T-helper 2 cell treated with Interferon-gamma antibody and Interleukin-4, amounts not matched to agents 5 μg/mL and 100 μg/mL, for 36 hours (primary cell): ENCODE results near the gene CAMLG.
"Not testable (repeated sequence)": the region's sequence is repeated elsewhere in the genome, so short reads cannot be mapped to it uniquely, and the experiment has no call there.

Experiments used
- DNase-seq: peaks from one replicate; pipeline ENCODE4 v3.0.0; 2021; ENCODE audit warnings: low spot score
- H3K27ac Mint-ChIP-seq: one replicate; pipeline ENCODE4 v1.8.0; 2021; ENCODE audit warnings: mild to moderate bottlenecking, mixed read lengths
- H3K27me3 Mint-ChIP-seq: one replicate; pipeline ENCODE4 v1.8.0; 2021; ENCODE audit warnings: low read depth, mixed read lengths
- H3K36me3 Mint-ChIP-seq: one replicate; pipeline ENCODE4 v1.8.0; 2021; ENCODE audit warnings: low read depth, mixed read lengths
- H3K4me1 Mint-ChIP-seq: one replicate; pipeline ENCODE4 v1.8.0; 2021; ENCODE audit warnings: low read depth, mixed read lengths
- H3K4me3 Mint-ChIP-seq: one replicate; pipeline ENCODE4 v1.8.0; 2022; ENCODE audit warnings: mild to moderate bottlenecking, moderate library complexity, mixed read lengths
- H3K9me3 Mint-ChIP-seq: one replicate; pipeline ENCODE4 v1.8.0; 2021; ENCODE audit warnings: mixed read lengths

The CAMLG gene

GRCh38 chr5:134749415-134749814, 11.1 kb downstream of the CAMLG start:
- Mint-ChIP-seq H3K4me1 (no peaks in the 10 kb centered on the region), H3K4me3 (no peak overlapping the region), H3K27ac (no peak overlapping the region), H3K9me3 (no peaks in the 10 kb centered on the region), H3K36me3 (peaks cover 5% of the 10 kb centered on the region), H3K27me3 (no peaks in the 10 kb centered on the region)
- DNase-seq: no peak

- Mint-ChIP-seq H3K36me3 (peaks cover 12% of the 10 kb centered on the region), H3K4me1 (peaks cover 28% of the 10 kb centered on the region), H3K27ac (peak overlapping the region; percentile 94), H3K4me3 (peak overlapping the region; percentile 98), H3K27me3 (no peaks in the 10 kb centered on the region), H3K9me3 (no peaks in the 10 kb centered on the region)
- DNase-seq: no peak
Measured at GRCh38 chr5:134758176-134758503, 19.8 kb downstream of the CAMLG start.

GRCh38 chr5:134758504-134759341, 20.4 kb downstream of the CAMLG start, which contains the start of gene DDX46:
TSS of gene DDX46 (plus strand) at chr5:134758779. CDS start at chr5:134758939, 160 bp downstream.
- H3K4me3 Mint-ChIP-seq: peak within 1 kb of the TSS; percentile 98

GRCh38 chr5:134767528-134768291, 29.4 kb downstream of the CAMLG start:
- H3K27ac Mint-ChIP-seq, H3K9me3 Mint-ChIP-seq, H3K4me1 Mint-ChIP-seq, H3K27me3 Mint-ChIP-seq, DNase-seq, H3K4me3 Mint-ChIP-seq: not testable (repeated sequence)
- H3K36me3 Mint-ChIP-seq: peaks cover 36% of the 10 kb centered on the region

More at GRCh38 chr5:134758504-134759341, 20.4 kb downstream of the CAMLG start, which contains the start of gene DDX46:
- peak; percentile 95 for DNase-seq
- peaks cover 28% of the 10 kb centered on the region for H3K4me1 Mint-ChIP-seq
- H3K27ac Mint-ChIP-seq: peak within 1 kb of the TSS; percentile 94
- no peaks in the 10 kb centered on the region for H3K27me3 Mint-ChIP-seq
- H3K9me3 Mint-ChIP-seq: no peaks in the 10 kb centered on the region
- H3K36me3 Mint-ChIP-seq: peaks cover 15% of the 10 kb centered on the region

GRCh38 chr5:134769206-134769605, 30.9 kb downstream of the CAMLG start:
- Mint-ChIP-seq H3K36me3 (peaks cover 31% of the 10 kb centered on the region), H3K27me3 (no peaks in the 10 kb centered on the region), H3K4me1 (no peaks in the 10 kb centered on the region), H3K9me3 (no peaks in the 10 kb centered on the region), H3K4me3 (no peak overlapping the region), H3K27ac (no peak overlapping the region)
- DNase-seq: no peak

- H3K4me1 Mint-ChIP-seq: no peaks in the 10 kb centered on the region
- peaks cover 44% of the 10 kb centered on the region for H3K36me3 Mint-ChIP-seq
- no peak for DNase-seq
Measured at GRCh38 chr5:134772461-134773125, 34.2 kb downstream of the CAMLG start.

GRCh38 chr5:134777366-134777765, 39.0 kb downstream of the CAMLG start:
- Mint-ChIP-seq H3K9me3 (no peaks in the 10 kb centered on the region), H3K27me3 (no peaks in the 10 kb centered on the region), H3K4me1 (no peaks in the 10 kb centered on the region), H3K27ac (no peak overlapping the region), H3K36me3 (peaks cover 49% of the 10 kb centered on the region), H3K4me3 (no peak overlapping the region)
- no peak for DNase-seq

More at GRCh38 chr5:134772461-134773125, 34.2 kb downstream of the CAMLG start:
- no peak overlapping the region for H3K4me3 Mint-ChIP-seq
- no peaks in the 10 kb centered on the region for H3K9me3 Mint-ChIP-seq
- no peak overlapping the region for H3K27ac Mint-ChIP-seq
- H3K27me3 Mint-ChIP-seq: no peaks in the 10 kb centered on the region

GRCh38 chr5:134784241-134784920, 46.0 kb downstream of the CAMLG start:
- no peaks in the 10 kb centered on the region for H3K9me3 Mint-ChIP-seq
- peaks cover 55% of the 10 kb centered on the region for H3K36me3 Mint-ChIP-seq
- no peak overlapping the region for H3K27ac Mint-ChIP-seq
- no peak overlapping the region for H3K4me3 Mint-ChIP-seq
- H3K27me3 Mint-ChIP-seq: no peaks in the 10 kb centered on the region
- H3K4me1 Mint-ChIP-seq: no peaks in the 10 kb centered on the region
- no peak for DNase-seq

GRCh38 chr5:134784946-134785620, 46.7 kb downstream of the CAMLG start:
- Mint-ChIP-seq H3K36me3 (peaks cover 55% of the 10 kb centered on the region), H3K27ac (no peak overlapping the region), H3K9me3 (no peaks in the 10 kb centered on the region), H3K4me3 (no peak overlapping the region), H3K4me1 (no peaks in the 10 kb centered on the region), H3K27me3 (no peaks in the 10 kb centered on the region)
- no peak for DNase-seq

GRCh38 chr5:134787692-134788091, 49.3 kb downstream of the CAMLG start:
- peaks cover 60% of the 10 kb centered on the region for H3K36me3 Mint-ChIP-seq
- DNase-seq: no peak
- no peaks in the 10 kb centered on the region for H3K4me1 Mint-ChIP-seq
- H3K27ac Mint-ChIP-seq: no peak overlapping the region
- H3K9me3 Mint-ChIP-seq: no peaks in the 10 kb centered on the region
- no peaks in the 10 kb centered on the region for H3K27me3 Mint-ChIP-seq
- H3K4me3 Mint-ChIP-seq: no peak overlapping the region

GRCh38 chr5:134791580-134791979, 53.2 kb downstream of the CAMLG start:
- no peak overlapping the region for H3K4me3 Mint-ChIP-seq
- H3K9me3 Mint-ChIP-seq: no peaks in the 10 kb centered on the region
- H3K27me3 Mint-ChIP-seq: no peaks in the 10 kb centered on the region
- H3K27ac Mint-ChIP-seq: no peak overlapping the region
- H3K4me1 Mint-ChIP-seq: no peaks in the 10 kb centered on the region
- peaks cover 67% of the 10 kb centered on the region for H3K36me3 Mint-ChIP-seq
- DNase-seq: no peak

GRCh38 chr5:134792286-134792685, 53.9 kb downstream of the CAMLG start:
- Mint-ChIP-seq H3K4me3 (no peak overlapping the region), H3K9me3 (no peaks in the 10 kb centered on the region), H3K4me1 (no peaks in the 10 kb centered on the region), H3K36me3 (peaks cover 62% of the 10 kb centered on the region), H3K27ac (no peak overlapping the region), H3K27me3 (no peaks in the 10 kb centered on the region)
- DNase-seq: no peak

- H3K27ac Mint-ChIP-seq: no peak overlapping the region
- no peaks in the 10 kb centered on the region for H3K4me1 Mint-ChIP-seq
- H3K27me3 Mint-ChIP-seq: no peaks in the 10 kb centered on the region
- no peak overlapping the region for H3K4me3 Mint-ChIP-seq
- no peaks in the 10 kb centered on the region for H3K9me3 Mint-ChIP-seq
- DNase-seq: no peak
- peaks cover 62% of the 10 kb centered on the region for H3K36me3 Mint-ChIP-seq
Measured at GRCh38 chr5:134793111-134793510, 54.8 kb downstream of the CAMLG start.
